Caki2 (cell line): Measurements from ENCODE around the gene CPHXL. TPM values are rescaled to one million over a fixed set of nuclear protein-coding genes. Genes with fewer than 3 reads are reported as not detected.

Source experiments
- DNase-seq: peaks from one replicate; pipeline ENCODE4 v3.0.0-alpha.2; 2015; ENCODE audit warnings: low read depth
- in situ Hi-C: cut with HindIII; loops from 2 replicates; pipeline ENCODE4 v1.10.0; 2016; ENCODE audit warnings: low sequenced_read_pairs, low pct_unique_long_range_greater_than_20kb, mixed read lengths
- total RNA-seq: library from RNA; depleted of rRNA; stranded (reverse); fragments of >200 nt; shearing (Covaris generic); gene quantifications from 2 replicates; pipeline ENCODE4 v1.2.3, GENCODE V29; 2014; ENCODE audit warnings: low replicate concordance; rRNA removed

The CPHXL gene
- not detected in 2 replicates for total RNA-seq

DNA sequence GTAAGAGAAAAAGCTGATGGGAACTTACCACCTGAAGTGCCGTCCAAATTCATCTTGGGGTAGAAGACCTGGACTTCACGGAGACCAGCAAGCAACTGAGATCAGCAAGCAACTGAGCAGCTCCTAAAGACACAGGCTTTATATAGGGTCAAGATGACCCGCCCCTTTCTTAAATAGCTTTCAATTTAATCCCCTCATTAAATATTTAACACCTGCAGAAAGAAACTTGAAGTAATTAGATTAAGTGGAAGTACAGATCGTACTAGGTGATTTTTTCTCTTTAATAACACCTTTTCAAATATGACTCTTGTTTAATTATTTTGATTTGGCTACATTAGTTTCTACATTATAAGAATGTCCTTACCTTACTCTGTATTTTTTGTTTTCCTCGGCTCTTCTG lies at the start of gene CPHXL:
Gene CPHXL (minus strand): TSS at position 101 of the 400 bp plus-strand sequence. CDS start 48 bp downstream, at position 53.
- in situ Hi-C loops: no loop called here
- no peak for DNase-seq

DNA sequence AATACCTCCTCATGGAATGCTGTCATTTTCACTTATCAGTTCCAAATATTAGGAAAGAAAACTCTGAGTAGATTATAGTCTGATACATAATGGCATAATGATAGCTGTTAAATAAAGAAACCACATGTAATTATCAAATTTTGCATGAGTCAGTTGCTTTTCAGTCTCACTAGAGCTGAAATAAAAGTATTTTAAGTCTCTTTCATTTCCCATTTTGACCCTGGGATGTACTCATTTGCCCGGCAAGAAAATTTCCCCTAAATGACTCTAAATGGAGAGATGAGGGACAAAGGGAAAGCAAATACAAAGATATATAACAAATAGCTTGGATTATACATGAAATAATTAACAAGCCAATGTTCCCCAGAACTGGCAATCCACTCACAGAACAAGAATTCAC lies 47.9 kb upstream of the CPHXL start:
- DNase-seq: no peak
- in situ Hi-C loops: no loop called here

DNA sequence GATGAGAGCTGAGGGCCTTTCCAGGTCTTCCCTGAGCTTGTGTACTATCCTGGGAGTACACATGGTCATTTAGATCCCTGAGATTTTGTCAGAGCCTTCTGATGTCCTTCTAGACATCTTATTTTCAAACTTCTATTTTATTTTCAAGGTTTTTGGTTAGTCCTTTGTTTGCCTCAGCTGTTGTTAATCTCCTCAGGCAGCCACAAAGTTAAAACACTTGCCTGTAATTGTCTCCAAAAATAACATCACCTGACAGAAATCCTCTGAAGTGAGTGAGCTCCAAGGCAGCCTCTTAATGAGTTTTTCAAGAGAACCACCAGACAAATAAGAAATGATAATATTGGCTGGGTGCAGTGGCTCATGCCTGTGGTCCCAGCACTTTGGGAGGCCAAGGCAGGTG lies 43.8 kb upstream of the CPHXL start:
- no peak for DNase-seq
- in situ Hi-C loops: no loop called here

DNA sequence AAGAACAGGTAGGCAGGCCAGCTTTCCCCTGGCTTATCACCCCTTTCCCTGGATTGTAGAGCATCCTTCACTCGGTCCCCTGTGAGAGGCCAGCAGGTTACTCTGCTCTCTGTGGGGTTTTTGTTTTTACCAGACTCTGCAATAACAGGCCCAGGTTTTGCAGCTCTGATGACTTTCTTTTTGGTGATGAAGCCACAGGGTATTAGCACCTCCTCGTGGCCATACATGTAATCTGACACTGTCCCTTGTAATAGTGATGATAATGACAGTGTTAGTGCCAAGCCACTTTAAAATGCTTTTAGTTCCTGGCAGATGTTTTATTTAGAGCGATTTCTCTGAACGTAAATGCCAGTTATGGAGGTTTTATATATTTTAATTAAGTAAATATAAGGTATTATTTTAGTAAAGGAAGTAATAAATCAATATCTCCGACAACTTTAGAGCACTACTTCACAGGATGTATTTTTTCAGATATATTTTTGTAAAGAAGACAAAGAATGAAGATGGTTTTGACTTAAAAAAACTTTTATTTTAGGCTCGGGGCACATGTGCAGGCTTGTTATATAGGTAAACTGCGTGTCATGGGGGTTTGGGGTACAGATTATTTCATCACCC lies 38.0 kb upstream of the CPHXL start:
- DNase-seq: peak; percentile 35
- in situ Hi-C loops: no loop called here

DNA sequence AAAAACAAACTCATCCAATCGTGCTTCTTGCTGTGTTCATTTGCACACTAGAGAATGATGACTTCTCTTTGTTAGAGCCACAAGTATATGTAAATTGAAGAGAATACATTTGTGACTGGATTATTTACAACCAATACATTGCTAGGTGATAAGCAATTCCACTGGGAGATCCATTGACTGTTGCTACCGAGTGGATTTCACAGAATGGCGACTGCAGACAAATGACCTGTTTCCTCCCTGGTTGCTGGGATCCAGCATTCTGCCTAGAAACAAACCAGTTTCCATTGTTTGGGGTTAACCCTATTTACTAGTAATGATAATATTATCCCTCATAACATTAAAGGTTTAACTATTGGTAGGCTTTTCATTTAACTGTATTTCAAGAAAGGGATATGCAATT lies 36.9 kb upstream of the CPHXL start:
- in situ Hi-C loops: no loop called here
- no peak for DNase-seq

DNA sequence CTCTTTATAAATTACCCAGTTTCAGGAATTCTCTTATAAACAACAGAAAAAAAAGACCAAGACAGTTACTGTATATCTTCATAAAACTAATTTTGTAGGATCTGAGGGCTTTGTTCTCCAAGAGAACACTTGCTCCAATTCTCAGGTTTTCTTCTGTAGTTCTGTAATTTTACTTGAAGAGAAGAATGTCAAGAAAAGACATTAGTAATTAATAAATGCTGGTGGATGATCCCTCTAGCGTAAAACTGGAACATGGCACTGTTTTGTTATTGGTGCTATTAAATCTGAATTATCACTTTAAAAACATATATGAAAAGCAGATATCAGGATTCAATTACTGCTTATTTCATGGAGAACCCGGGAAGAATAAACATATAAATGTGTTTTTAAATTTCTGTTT lies 36.5 kb upstream of the CPHXL start:
- no peak for DNase-seq
- in situ Hi-C loops: no loop called here

DNA sequence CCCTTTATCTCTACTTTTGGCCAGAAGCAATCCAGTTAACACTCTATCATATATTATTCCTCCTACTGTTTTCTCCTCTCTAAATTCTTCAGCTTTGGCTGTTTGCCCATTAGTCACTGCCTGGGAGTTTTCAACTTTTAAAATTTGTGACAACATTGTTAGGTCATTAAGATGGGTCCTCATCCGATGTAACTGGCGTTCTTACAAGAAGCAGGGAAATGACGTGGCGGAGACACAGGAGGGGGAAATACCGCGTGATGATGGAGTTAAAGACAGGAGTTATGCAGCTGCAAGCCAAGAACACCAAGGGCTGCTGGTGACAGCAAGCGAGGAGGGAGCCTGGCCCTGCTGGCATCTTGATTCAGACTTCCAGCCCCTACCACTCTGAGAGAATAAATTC lies 34.8 kb upstream of the CPHXL start:
- no peak for DNase-seq
- in situ Hi-C loops: no loop called here

DNA sequence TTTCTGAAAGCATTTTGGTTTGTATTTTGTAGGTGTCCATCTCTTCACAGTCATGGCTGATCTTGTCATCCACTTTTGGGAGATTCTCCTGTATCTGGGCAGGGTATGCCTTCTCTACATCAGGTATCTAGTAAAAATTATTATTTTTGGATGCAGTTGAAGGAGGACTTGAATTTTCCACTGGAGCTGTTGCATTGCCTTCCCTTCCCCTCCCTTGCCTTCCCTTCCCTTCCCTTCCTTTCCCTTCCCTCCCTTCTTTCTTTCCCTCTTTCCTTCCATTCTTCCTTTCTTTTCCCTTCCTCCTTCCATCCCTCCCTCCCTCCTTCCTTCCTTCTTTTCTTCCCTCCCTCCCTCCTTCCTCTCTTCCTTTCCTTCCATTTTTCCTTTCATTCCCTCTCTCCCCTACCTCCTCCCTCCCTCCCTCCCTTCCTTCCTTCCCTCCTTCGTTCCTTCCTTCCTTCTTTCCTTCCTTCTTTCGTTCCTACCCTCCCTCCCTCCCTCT lies 33.8 kb upstream of the CPHXL start:
- no peak for DNase-seq
- in situ Hi-C loops: no loop called here

DNA sequence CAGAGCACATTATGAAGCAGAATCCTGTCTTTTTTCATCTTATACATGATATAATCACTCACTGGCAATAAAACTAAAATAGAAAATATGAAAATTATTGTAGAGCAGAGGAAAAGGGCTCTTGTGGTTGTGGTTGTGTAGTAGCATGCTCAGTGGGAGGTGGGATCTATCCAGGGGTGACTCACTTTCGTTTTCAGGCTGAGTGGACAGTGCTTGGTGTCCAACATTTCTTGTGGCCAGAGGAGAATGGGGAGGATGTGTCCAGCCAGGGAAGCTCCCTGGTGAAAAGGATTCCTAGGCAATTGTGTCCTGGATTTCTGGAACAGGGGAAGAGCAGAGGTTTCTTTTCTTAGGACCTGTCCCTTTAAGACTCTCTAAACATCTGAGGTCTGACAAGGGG lies 31.9 kb upstream of the CPHXL start:
- no peak for DNase-seq
- in situ Hi-C loops: no loop called here

DNA sequence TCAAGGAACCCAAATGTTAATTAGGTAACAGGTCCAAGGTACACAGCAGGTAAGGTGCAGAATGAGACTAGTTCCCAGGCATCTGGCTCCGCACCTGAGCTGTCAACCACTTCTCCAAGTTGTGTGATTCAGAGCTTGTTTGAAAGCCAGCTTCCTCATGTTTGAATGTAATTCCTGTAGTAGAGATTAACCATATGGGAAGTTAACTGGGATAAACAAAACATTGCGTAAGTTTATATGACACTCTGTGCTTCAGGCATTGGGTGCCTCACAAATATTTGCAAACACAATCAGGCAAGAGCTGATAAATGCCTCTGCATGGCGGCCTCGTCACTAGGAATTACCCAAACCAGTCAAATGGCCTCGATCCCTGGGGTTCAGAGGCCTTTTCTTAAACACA lies 27.9 kb upstream of the CPHXL start:
- no peak for DNase-seq
- in situ Hi-C loops: no loop called here

DNA sequence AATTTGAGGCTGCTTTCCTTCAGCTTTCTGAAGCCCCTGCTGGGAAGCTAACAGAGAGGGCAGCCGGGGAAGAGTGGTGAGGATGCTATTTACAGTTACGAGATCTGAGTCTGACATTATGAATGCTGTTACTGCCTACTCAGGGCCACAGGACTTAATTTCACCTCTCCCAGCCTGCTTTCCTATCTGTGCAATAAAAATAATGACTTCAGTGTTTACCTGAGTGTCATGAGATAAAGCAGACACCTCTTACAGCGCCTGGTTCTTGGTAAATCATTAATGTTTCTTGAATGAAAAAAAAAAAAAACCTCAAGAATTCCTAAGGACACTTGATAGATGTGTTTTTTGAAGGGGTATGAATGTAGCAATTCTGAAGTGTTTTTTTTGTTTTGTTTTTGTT lies 24.2 kb upstream of the CPHXL start:
- DNase-seq: peak; percentile 47
- in situ Hi-C loops: no loop called here

DNA sequence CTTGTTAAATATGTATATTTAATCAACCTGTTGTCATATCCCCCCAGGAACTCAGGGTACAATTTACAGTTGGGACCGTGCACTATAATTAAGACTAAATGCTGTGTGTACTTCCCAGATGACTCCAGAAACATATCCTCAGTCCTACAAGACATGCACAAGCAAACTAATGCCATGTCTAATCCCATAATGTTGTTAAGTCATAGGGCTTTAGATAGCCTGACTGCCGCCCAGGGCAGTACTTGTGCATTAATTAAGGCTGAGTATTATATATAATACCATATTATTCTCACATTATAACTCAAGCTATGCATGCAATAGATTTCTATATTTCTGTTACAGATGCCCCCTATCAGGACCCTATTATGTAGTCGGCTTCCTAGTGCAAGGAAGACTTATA lies 20.1 kb upstream of the CPHXL start:
- in situ Hi-C loops: no loop called here

DNA sequence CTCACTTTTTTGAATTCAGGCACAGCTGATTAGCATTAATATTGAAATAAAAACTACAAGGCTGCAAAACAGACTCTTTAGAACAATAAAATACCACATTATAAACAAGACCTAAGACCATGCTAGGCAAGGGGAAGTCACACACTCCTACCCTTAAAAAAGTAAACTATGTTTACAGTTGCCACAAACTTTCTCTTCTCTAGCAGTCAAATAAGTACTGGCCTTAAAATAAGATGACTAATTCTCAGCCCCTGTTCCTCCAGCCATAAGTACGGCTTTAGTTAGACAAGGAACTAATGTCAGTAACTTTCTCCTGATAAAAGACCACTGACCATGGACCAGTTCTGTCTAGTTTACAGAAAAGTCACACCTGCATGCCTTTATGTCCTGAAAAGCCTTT lies 19.5 kb upstream of the CPHXL start:
- no peak for DNase-seq
- in situ Hi-C loops: no loop called here

More for the DNA sequence above, 20.1 kb upstream of the CPHXL start:
- no peak for DNase-seq

DNA sequence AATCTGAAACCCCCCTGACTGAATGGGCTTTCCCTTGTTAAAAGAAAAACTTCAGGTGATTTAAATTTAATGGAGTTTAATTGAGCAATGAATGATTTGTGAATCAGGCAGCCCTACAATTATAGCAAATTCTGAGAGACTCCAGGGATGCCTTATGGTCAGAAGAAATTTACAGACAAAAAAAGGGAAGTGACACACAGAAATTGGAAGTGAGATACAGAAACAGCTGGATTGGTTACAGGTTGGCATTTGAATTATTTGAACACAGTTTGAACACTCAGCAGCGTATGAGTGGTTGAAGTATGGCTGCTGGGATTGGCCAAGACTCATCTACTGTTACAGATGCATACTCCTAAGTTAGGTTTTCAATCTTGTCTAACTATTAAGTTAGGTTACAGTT lies 19.0 kb upstream of the CPHXL start:
- in situ Hi-C loops: no loop called here
- DNase-seq: no peak

DNA sequence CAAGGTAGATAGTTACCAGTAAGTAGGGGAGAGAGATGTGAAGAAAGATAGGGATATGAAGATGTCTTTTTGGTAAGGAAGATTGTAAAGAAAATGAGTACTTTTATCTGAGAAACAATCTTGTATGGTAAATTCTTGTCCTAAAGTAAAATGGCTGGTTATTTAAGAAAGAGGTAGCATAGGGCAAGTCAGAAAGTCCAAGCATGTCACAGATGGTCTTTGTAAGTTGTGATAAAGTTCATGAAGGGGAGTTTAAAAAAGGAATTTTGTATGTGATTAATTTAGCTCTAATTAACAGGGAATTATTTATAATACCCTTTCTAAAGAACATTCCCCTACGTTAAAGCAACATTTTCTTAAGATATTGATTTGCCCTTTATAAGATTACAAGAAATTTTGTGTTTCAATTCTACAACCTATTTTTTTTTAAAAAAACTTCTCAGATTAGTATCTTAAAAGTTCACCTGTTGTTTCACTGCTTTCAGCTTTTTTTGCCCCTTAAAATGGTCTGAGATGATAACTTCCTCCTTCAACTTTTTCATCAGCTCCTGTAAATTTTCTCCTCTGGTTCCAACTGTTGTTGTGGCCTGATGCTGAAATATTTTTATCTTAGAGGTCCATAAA lies 16.2 kb upstream of the CPHXL start:
- peak; percentile 20 for DNase-seq
- in situ Hi-C loops: no loop called here

DNA sequence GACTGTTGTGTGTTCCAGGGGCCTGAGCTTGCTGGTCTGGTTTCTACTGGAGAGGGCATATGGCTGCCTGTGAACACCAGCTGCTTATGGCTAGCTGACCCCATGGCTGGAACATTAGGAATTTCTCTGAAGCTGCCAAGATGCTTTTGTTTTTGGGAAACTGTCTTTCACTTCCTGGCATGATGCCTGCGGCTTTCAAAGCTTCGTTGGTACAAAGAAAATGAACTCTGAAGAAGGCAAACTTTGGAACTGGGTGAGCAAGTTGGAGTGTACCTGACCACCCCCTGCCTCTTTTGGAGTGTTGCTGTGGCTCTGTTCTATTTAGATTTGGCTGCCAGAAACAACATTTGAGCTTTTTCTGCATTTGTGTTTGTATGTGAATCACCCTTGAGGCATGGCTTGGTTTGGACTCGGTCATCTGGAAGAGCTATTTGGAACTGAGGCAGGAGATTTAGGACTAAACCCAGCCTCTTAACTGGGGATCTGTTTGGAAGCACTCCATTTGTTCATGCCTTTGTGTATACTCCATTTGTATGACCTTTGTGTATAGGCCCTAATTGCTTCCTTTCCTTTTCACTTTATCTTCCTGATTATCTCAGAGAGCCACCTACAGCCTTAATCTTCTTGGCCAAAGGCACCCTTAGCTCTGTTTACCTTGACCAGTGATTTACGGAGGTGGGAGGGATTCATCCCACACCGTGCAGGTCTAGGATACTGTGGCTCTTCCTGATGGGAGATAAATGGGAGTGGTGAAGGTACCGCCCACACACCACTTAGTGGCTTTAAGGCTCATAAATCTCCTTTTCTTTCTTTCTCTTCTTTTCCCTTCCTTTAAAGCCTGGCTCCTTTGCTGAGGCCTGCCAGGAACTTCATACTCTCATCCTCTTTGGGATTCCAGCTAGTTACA lies 7.3 kb upstream of the CPHXL start:
- in situ Hi-C loops: no loop called here
- peak; percentile 71 for DNase-seq

DNA sequence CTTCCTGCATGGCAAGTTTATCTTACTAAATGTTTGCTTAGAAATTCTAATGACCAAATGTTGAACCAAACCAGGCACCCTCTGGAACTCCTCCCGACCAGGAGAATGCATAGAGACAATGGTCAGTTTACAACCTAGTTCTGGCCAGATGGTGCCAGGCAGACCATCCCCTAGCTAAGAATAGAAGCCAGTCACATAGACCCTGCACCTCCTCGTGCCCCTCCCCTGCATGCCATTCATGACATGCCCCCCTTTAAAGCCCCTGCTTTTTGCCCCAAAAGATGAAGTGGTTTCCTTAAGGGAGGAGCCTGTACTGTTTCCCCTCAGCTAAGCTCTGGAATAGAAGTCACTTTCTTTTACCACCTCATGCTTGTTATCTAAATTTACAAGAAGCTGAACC lies 6.6 kb upstream of the CPHXL start:
- in situ Hi-C loops: no loop called here

DNA sequence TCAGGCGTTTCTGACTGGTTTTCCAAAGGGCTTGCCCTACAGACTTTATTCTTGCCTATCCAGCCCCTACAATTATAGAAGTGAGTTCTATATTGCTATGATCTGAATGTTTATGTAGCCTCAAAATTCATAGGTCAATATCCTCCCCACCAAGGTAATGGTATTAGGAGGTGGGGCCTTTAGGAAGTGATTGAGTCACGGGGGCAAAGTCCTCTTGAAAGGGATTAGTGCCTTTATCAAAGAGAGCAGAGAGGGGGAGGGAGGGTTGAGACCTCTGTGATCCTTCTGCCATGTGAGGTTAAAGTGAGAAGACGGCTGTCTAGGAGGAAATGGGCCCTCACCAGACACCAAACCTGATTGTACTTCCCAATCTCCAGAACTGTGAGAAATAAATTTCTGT lies 931 bp upstream of the CPHXL start:
- in situ Hi-C loops: no loop called here
- DNase-seq: no peak

More for the DNA sequence above, 6.6 kb upstream of the CPHXL start:
- no peak for DNase-seq

DNA sequence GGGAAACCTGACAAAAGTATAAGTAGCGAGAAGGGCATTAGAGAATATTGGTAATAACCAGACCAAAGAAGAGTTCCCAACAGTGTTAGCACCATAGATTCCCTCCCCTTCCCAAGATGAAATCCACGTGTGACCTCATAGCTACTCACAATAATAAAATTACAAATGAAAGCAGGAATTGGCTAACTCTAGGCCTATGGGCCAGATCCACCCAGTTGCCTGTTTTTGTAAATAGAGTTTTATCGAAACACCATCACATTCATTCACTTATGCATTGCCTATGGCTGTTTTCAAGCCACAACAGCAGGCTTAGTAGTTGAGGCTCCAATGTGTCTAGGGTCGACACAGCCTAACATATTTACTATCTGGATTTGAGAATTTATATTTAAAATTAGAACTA lies 7.8 kb downstream of the CPHXL start:
- DNase-seq: no peak
- in situ Hi-C loops: no loop called here
